RWPE2 (cell line): Measurements from ENCODE around the gene ZNF41.

Experiments used
- ATAC-seq: fragments of 200-7000 bp; cut with Tn5 transposase; 3 replicates; pipeline ENCODE4 v1.9.1; 2021; ENCODE audit warnings: low read depth
- DNase-seq: peaks from one replicate; pipeline ENCODE4 v3.0.0-alpha.2; 2020; ENCODE audit warnings: low spot score
- H3K27ac ChIP-seq: fragments of 450-650 bp; 2 replicates; pipeline ENCODE4 v1.5.1; 2017; ENCODE audit warnings: mild to moderate bottlenecking; ENCODE audit not compliant: poor library complexity, severe bottlenecking
- H3K27me3 ChIP-seq: fragments of 250-450 bp; sonication (Bioruptor Pico); 2 replicates; pipeline ENCODE4 v1.5.1; 2021; ENCODE audit warnings: mild to moderate bottlenecking, moderate library complexity; ENCODE audit not compliant: insufficient read depth, poor library complexity, severe bottlenecking
- H3K36me3 ChIP-seq: fragments of 250-450 bp; sonication (Bioruptor Pico); 2 replicates; pipeline ENCODE4 v1.5.1; 2020; ENCODE audit warnings: low read depth, mild to moderate bottlenecking, moderate library complexity
- H3K4me1 ChIP-seq: fragments of 250-450 bp; sonication (Bioruptor Pico); 2 replicates; pipeline ENCODE4 v1.5.1; 2021; ENCODE audit warnings: mild to moderate bottlenecking, moderate library complexity; ENCODE audit not compliant: insufficient read depth, poor library complexity, severe bottlenecking
- H3K4me3 ChIP-seq: fragments of 250-450 bp; sonication (Bioruptor Pico); 2 replicates; pipeline ENCODE4 v1.5.1; 2021; ENCODE audit warnings: mild to moderate bottlenecking, moderate library complexity; ENCODE audit not compliant: severe bottlenecking
- H3K9me3 ChIP-seq: fragments of 250-450 bp; sonication (Bioruptor Pico); 2 replicates; pipeline ENCODE4 v1.5.1; 2021; ENCODE audit warnings: mild to moderate bottlenecking, moderate library complexity; ENCODE audit not compliant: severe bottlenecking
- CTCF ChIP-seq: fragments of 450-650 bp; IDR thresholded peaks from one replicate; pipeline ENCODE4 v1.5.1; 2017; ENCODE audit warnings: mild to moderate bottlenecking, moderate library complexity; ENCODE audit not compliant: poor library complexity, severe bottlenecking

Gene ZNF41

DNA sequence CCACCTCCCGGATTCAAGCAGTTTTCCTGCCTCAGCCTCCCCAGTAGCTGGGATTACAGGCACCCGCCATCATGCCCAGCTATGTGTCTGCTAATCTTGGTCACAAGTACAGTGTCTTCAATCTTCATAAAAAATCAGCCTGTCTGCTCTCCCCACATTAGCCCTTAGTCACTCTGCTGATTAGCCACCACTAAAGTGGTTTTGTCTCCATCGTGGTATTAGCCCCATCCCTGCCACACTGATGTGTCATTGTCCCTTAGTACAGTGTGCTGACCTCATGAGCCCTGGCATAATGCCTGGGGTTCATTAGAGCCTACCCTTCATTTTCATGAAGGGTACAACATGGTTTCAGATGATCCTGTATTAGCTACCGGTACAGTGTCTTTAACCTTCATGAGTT, 62.8 kb downstream of the ZNF41 start:
- no peak overlapping the region for H3K4me3 ChIP-seq
- H3K27me3 ChIP-seq: no peaks in the 10 kb centered on the region
- H3K9me3 ChIP-seq: no peaks in the 10 kb centered on the region
- H3K4me1 ChIP-seq: no peaks in the 10 kb centered on the region
- DNase-seq (no peak), ATAC-seq (no peak)
- no peaks in the 10 kb centered on the region for H3K36me3 ChIP-seq
- no peak for TF ChIP-seq CTCF
- no peak overlapping the region for H3K27ac ChIP-seq

DNA sequence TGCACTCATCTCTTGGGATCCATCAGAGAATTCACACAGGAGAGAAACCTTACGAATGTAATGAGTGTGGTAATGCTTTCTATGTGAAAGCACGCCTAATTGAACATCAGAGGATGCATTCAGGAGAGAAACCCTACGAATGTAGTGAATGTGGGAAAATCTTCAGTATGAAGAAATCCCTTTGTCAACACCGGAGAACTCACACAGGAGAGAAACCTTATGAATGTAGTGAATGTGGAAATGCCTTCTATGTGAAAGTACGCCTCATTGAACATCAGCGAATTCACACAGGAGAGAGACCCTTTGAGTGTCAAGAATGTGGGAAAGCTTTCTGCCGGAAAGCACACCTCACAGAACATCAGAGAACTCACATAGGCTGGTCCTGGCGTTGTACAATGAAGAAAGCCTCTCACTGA, 69.8 kb downstream of the ZNF41 start:
- Histone ChIP-seq H3K9me3 (no peaks in the 10 kb centered on the region), H3K27me3 (no peaks in the 10 kb centered on the region), H3K36me3 (no peaks in the 10 kb centered on the region), H3K27ac (no peak overlapping the region), H3K4me1 (no peaks in the 10 kb centered on the region), H3K4me3 (no peak overlapping the region)
- no peak for ATAC-seq
- no peak for TF ChIP-seq CTCF
- no peak for DNase-seq
